ENCODE measurements around the gene ZNF839. TPM values are rescaled to one million over a fixed set of nuclear protein-coding genes. Genes with fewer than 3 reads are reported as not detected.
"Not testable (repeated sequence)": the region's sequence is repeated elsewhere in the genome, so short reads cannot be mapped to it uniquely, and the experiment has no call there.

ZNF839 gene
- total and polyA plus RNA-seq, 12 donors: 3.8 to 13.4 (median 8.4) TPM

- H3K27ac ChIP-seq: no peak overlapping the region
- intact Hi-C loops (cut with DNase I): no loop called here
- no peak for TF ChIP-seq CTCF (IDR thresholded peaks at IDR 0.05)
- DNase-seq (no peak), ATAC-seq (no peak)
- no peaks in the 10 kb centered on the region for H3K27me3 ChIP-seq
- no peaks in the 10 kb centered on the region for H3K9me3 ChIP-seq
- H3K4me3 ChIP-seq: no peak overlapping the region
- peaks cover 0 to 100% (median 65%) of the 10 kb centered on the region in 9 donors for H3K36me3 ChIP-seq
- peaks cover 0 to 3% (median 0%) of the 10 kb centered on the region in 9 donors for H3K4me1 ChIP-seq
- 86 to 90% methylated on average over 3 of the region's 3 CpGs for WGBS, 2 donors
Measured at GRCh38 chr14:102345232-102345631, 25.7 kb downstream of the ZNF839 start.

GRCh38 chr14:102346645-102347044, 27.1 kb downstream of the ZNF839 start:
- H3K36me3 ChIP-seq: peaks cover 0 to 96% (median 65%) of the 10 kb centered on the region in 9 donors
- H3K27ac ChIP-seq: no peak overlapping the region
- DNase-seq (no peak), ATAC-seq (no peak)
- no peaks in the 10 kb centered on the region for H3K27me3 ChIP-seq
- H3K9me3 ChIP-seq: no peaks in the 10 kb centered on the region
- 96 to 98% methylated on average over 4 of the region's 4 CpGs for WGBS, 2 donors
- H3K4me3 ChIP-seq: no peak overlapping the region
- TF ChIP-seq CTCF (IDR thresholded peaks at IDR 0.05): no peak
- intact Hi-C loops (cut with DNase I): no loop called here
- H3K4me1 ChIP-seq: peaks cover 0 to 17% (median 13%) of the 10 kb centered on the region in 9 donors

- 91 to 93% methylated on average over 16 of the region's 16 CpGs for WGBS, 2 donors
- peaks cover 0 to 96% (median 70%) of the 10 kb centered on the region in 9 donors for H3K36me3 ChIP-seq
Measured at GRCh38 chr14:102348376-102348775, 28.8 kb downstream of the ZNF839 start.

GRCh38 chr14:102351023-102351422, 31.5 kb downstream of the ZNF839 start:
- no peaks in the 10 kb centered on the region for H3K27me3 ChIP-seq
- H3K36me3 ChIP-seq: peaks cover 0 to 96% (median 72%) of the 10 kb centered on the region in 9 donors
- TF ChIP-seq CTCF (IDR thresholded peaks at IDR 0.05): no peak
- WGBS, 2 donors: 60 to 71% methylated on average over 10 of the region's 10 CpGs
- H3K4me3 ChIP-seq: peak overlapping the region in 1 of 10 donors; percentile 30
- intact Hi-C loops (cut with DNase I): no loop called here
- peaks cover 0 to 29% (median 19%) of the 10 kb centered on the region in 9 donors for H3K4me1 ChIP-seq
- H3K9me3 ChIP-seq: no peaks in the 10 kb centered on the region
- DNase-seq (peak; percentile 28 to 70), ATAC-seq (peak; percentile 56 to 92 (median 86))
- peak overlapping the region in 9 of 10 donors; percentile 33 to 87 (median 65) for H3K27ac ChIP-seq

More at GRCh38 chr14:102348376-102348775, 28.8 kb downstream of the ZNF839 start:
- no peak overlapping the region for H3K27ac ChIP-seq
- ATAC-seq (no peak), DNase-seq (no peak)
- no peak overlapping the region for H3K4me3 ChIP-seq
- H3K4me1 ChIP-seq: peaks cover 0 to 29% (median 19%) of the 10 kb centered on the region in 9 donors
- no peaks in the 10 kb centered on the region for H3K9me3 ChIP-seq
- no peak for TF ChIP-seq CTCF (IDR thresholded peaks at IDR 0.05)
- no peaks in the 10 kb centered on the region for H3K27me3 ChIP-seq
- intact Hi-C loops (cut with DNase I): no loop called here

GRCh38 chr14:102351593-102351992, 32.0 kb downstream of the ZNF839 start:
- ATAC-seq: peak in 7 of 8 donors; percentile 43 to 85 (median 76)
- H3K27me3 ChIP-seq; H3K9me3 ChIP-seq; intact Hi-C loops (cut with DNase I): not testable (repeated sequence)
- 56 to 58% methylated on average over 9 of the region's 9 CpGs for WGBS, 2 donors
- DNase-seq: peak in 1 of 2 donors; percentile 28
- Histone ChIP-seq H3K27ac (peak overlapping the region in 9 of 10 donors; percentile 48 to 87 (median 65)), H3K4me3 (peak overlapping the region in 2 of 10 donors; percentile 5 to 30), H3K36me3 (peaks cover 0 to 96% (median 72%) of the 10 kb centered on the region in 9 donors), H3K4me1 (peaks cover 0 to 29% (median 19%) of the 10 kb centered on the region in 9 donors)

Measured in heart right ventricle (tissue), 16 donors.